HEK293T (cell line): ENCODE data around the gene CFAP161.

Experiments used
- ARNT ChIP-seq: fragments of 450-650 bp; IDR thresholded peaks from 2 replicates; pipeline ENCODE4 v1.6.1; 2017; ENCODE audit warnings: mild to moderate bottlenecking
- BHLHE40 ChIP-seq: fragments of 450-650 bp; IDR thresholded peaks from 2 replicates; pipeline ENCODE4 v1.6.1; 2016; ENCODE audit warnings: mild to moderate bottlenecking, moderate library complexity, borderline replicate concordance
- CTBP1 ChIP-seq: fragments of 450-650 bp; IDR thresholded peaks from 2 replicates; pipeline ENCODE4 v1.6.1; 2016; ENCODE audit warnings: borderline replicate concordance
- ELF4 ChIP-seq: fragments of 450-650 bp; IDR thresholded peaks from 2 replicates; pipeline ENCODE4 v1.6.1; 2017; ENCODE audit warnings: antibody characterized with exemption
- FOXM1 ChIP-seq: fragments of 450-650 bp; IDR thresholded peaks from 2 replicates; pipeline ENCODE4 v1.6.1; 2017; ENCODE audit warnings: mild to moderate bottlenecking, borderline replicate concordance
- HDGF ChIP-seq: fragments of 450-650 bp; IDR thresholded peaks from 2 replicates; pipeline ENCODE4 v1.6.1; 2017; ENCODE audit warnings: antibody characterized with exemption, borderline replicate concordance
- SP1 ChIP-seq: fragments of 450-650 bp; IDR thresholded peaks from 2 replicates; pipeline ENCODE4 v1.6.1; 2017
- SUZ12 ChIP-seq: fragments of 450-650 bp; IDR thresholded peaks from 2 replicates; pipeline ENCODE4 v1.6.1; 2016; ENCODE audit warnings: mild to moderate bottlenecking
- TARDBP ChIP-seq: fragments of 450-650 bp; IDR thresholded peaks from 2 replicates; pipeline ENCODE4 v1.6.1; 2016

- no peak for TF ChIP-seq BHLHE40
- TF ChIP-seq HDGF, result no peak
- TF ChIP-seq TARDBP, result no peak
- TF ChIP-seq FOXM1, result no peak
- TF ChIP-seq CTBP1, result no peak
- no peak for TF ChIP-seq SUZ12
- no peak for TF ChIP-seq SP1
- TF ChIP-seq ARNT, result no peak
- TF ChIP-seq ELF4, result no peak
Measured at GRCh38 chr15:81157195-81157938, 23.3 kb downstream of the CFAP161 start.
